ENCODE data around the gene KIDINS220.

- TF ChIP-seq, protein P1, sequence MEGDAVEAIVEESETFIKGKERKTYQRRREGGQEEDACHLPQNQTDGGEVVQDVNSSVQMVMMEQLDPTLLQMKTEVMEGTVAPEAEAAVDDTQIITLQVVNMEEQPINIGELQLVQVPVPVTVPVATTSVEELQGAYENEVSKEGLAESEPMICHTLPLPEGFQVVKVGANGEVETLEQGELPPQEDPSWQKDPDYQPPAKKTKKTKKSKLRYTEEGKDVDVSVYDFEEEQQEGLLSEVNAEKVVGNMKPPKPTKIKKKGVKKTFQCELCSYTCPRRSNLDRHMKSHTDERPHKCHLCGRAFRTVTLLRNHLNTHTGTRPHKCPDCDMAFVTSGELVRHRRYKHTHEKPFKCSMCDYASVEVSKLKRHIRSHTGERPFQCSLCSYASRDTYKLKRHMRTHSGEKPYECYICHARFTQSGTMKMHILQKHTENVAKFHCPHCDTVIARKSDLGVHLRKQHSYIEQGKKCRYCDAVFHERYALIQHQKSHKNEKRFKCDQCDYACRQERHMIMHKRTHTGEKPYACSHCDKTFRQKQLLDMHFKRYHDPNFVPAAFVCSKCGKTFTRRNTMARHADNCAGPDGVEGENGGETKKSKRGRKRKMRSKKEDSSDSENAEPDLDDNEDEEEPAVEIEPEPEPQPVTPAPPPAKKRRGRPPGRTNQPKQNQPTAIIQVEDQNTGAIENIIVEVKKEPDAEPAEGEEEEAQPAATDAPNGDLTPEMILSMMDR (IDR thresholded peaks at IDR 0.05; ENCODE audit: poor library complexity) = no peak
- TF ChIP-seq EZH2 (IDR thresholded peaks at IDR 0.05; ENCODE audit: borderline replicate concordance) = no peak
- no peak for TF ChIP-seq EZH2phosphoT487 (IDR thresholded peaks at IDR 0.05; ENCODE audit: low read depth, severe bottlenecking, unreplicated experiment)
These were observed 29.9 kb upstream of the KIDINS220 start for GRCh38 chr2:8867363-8867762.
